ENCODE measurements around the gene DAB2IP.

DAB2IP gene

DNA sequence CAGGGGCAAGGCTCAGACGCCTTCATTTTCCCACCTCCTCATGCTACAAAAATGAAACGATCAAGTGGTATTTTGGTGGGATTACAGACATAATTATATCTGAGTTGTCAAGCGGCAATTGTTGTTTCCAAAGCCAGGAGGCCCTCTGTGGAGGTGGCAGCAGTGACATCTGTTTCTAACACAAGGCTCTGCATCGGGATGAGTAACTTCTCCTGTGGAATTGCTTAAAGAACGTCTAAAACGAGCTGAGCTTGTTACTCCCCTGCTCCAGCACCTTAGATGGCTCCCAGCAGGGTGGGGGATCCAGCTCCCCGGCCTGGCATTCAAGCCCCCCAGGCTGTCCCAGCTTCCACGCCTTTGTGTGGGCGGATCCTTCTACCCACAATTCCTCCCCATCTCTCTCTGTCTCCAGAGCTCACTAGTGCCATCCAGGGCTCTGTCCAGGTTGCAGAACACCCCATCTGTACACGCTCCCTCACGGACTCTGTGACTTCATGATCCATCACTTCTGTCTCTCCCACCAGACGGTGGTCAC lies 36.8 kb downstream of the DAB2IP start:
- no peak overlapping the region for H3K4me3 ChIP-seq (ENCODE audit: low read depth, low read length)
- no peak for DNase-seq (ENCODE audit: low read depth)
- TF ChIP-seq, protein P1, sequence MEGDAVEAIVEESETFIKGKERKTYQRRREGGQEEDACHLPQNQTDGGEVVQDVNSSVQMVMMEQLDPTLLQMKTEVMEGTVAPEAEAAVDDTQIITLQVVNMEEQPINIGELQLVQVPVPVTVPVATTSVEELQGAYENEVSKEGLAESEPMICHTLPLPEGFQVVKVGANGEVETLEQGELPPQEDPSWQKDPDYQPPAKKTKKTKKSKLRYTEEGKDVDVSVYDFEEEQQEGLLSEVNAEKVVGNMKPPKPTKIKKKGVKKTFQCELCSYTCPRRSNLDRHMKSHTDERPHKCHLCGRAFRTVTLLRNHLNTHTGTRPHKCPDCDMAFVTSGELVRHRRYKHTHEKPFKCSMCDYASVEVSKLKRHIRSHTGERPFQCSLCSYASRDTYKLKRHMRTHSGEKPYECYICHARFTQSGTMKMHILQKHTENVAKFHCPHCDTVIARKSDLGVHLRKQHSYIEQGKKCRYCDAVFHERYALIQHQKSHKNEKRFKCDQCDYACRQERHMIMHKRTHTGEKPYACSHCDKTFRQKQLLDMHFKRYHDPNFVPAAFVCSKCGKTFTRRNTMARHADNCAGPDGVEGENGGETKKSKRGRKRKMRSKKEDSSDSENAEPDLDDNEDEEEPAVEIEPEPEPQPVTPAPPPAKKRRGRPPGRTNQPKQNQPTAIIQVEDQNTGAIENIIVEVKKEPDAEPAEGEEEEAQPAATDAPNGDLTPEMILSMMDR (IDR thresholded peaks at IDR 0.05; ENCODE audit: control insufficient read depth, extremely low read depth, insufficient read depth), result no peak

DNA sequence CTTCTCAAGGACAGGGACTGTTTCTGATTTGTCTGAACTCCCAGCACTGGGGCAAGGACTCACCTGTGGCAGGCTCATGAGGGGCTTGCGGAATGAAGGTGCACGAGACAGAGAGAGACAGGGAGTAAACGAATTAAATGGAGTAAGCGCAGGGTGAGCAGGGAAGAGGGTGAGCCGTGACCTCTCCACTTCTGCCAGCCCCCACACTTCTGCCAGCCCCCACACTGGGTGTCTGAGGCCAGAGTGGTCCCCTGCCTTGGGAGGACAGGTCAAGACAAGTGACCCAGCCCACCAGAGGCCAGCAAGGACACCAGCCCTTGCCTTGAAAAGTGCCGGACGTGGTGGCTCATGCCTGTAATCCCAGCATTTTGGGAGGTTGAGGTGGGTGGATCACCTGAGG lies 37.2 kb downstream of the DAB2IP start:
- TF ChIP-seq, protein P1 (IDR thresholded peaks at IDR 0.05; ENCODE audit: control insufficient read depth, extremely low read depth, insufficient read depth), result no peak
- DNase-seq (ENCODE audit: low read depth), result no peak
- H3K4me3 ChIP-seq (ENCODE audit: low read depth, low read length), result no peak overlapping the region

DNA sequence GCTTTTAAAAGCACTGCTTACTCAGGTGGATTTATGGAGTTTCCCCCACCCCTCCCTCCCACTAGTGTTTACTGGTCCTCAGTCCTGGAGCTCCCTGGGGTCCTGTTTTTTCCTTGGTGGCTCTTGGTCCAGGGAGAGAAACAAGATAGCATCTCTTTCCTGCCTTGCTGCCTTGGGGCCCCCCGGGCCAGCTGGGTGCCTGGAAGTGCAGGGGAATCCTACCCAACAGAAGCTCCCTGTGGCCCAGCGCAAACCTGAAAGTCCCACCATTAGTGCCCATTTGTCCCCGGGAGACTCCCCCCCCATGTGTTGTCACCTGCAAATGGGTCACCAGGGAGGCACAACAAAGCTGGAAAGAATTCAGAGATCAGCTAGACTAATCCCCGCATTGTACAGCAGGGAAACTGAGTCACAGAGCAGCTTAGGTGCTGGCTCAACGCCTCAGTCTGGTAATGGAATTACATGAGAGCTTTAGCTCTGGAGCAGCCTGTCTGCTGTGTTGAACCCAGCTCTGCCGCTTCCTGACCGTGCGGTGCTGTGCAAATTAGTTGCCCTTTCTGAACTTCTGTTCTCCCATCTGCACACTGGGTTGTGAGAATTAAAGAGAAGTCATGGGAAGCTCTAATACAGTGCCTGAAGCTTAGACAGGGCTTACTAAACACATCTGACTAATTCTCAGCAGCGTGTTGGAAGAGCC lies 38.2 kb downstream of the DAB2IP start:
- TF ChIP-seq, protein P1 (IDR thresholded peaks at IDR 0.05; ENCODE audit: control insufficient read depth, extremely low read depth, insufficient read depth), result no peak
- H3K4me3 ChIP-seq (ENCODE audit: low read depth, low read length), result no peak overlapping the region
- no peak for DNase-seq (ENCODE audit: low read depth)

DNA sequence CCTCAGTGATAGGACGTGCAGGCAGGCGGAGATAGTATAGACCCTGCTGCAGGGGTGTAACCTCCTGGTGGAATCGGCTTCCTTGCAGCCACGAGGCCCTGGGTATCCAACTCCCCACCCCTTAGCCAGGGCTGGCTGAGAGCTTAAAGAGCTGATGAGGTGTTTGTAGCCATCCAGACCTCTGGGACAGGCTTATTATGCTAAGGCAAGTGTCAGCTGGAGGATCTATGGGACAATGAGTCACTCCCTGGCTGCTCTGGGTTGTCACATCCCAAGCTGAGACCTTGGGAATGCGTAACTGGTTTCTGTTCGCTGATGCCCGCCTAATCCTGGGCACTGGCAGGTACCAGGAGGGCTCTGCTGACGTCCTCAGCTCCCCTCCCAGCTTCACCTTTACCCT lies 38.9 kb downstream of the DAB2IP start:
- TF ChIP-seq, protein P1 (IDR thresholded peaks at IDR 0.05; ENCODE audit: control insufficient read depth, extremely low read depth, insufficient read depth), result no peak
- no peak for DNase-seq (ENCODE audit: low read depth)

DNA sequence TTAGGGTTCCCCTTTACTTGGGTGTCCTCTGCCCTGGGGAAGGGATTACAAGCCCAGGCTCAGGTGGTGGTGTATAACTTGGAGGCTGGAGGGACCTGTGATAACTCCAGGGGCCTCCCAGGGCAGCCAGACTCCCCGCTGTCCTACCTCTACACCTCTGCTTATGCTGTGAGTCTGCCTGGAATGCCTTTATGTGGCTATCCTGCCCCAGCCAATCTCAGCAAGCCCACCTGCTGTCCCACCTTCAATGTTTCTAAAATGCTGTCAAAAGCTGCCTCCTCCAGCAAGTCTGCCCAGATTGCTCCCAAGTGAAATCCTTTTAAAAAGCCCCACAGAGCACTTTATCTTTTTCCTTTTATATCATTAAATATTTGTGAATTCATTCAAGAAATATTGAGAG lies 39.3 kb downstream of the DAB2IP start:
- no peak for DNase-seq (ENCODE audit: low read depth)
- TF ChIP-seq, protein P1 (IDR thresholded peaks at IDR 0.05; ENCODE audit: control insufficient read depth, extremely low read depth, insufficient read depth), result no peak
- no peak overlapping the region for H3K4me3 ChIP-seq (ENCODE audit: low read depth, low read length)

More for the DNA sequence above, 38.9 kb downstream of the DAB2IP start:
- H3K4me3 ChIP-seq (ENCODE audit: low read depth, low read length), result no peak overlapping the region

GRCh38 chr9:121691890-121692289 lies 40.5 kb downstream of the DAB2IP start:
- no peak overlapping the region for H3K4me3 ChIP-seq (ENCODE audit: low read depth, low read length)
- DNase-seq (ENCODE audit: low read depth), result no peak
- TF ChIP-seq, protein P1 (IDR thresholded peaks at IDR 0.05; ENCODE audit: control insufficient read depth, extremely low read depth, insufficient read depth), result no peak
